Activated CD4-positive, CD25-positive, alpha-beta regulatory T cell treated with anti-CD3 and anti-CD28 coated beads, Interleukin-2, amount 50 U/mL, for 16 hours (primary cell): Measurements from ENCODE around the gene CPA5.
A peak's percentile ranks its signal among the peaks of the same experiment; 100 is the strongest.
"Not testable (repeated sequence)": the region's sequence is repeated elsewhere in the genome, so short reads cannot be mapped to it uniquely, and the experiment has no call there.

ENCODE experiments used
- DNase-seq: peaks from one replicate; pipeline ENCODE4 v3.0.0-alpha.2; 2020; ENCODE audit warnings: low read depth, low spot score

Gene CPA5

DNA sequence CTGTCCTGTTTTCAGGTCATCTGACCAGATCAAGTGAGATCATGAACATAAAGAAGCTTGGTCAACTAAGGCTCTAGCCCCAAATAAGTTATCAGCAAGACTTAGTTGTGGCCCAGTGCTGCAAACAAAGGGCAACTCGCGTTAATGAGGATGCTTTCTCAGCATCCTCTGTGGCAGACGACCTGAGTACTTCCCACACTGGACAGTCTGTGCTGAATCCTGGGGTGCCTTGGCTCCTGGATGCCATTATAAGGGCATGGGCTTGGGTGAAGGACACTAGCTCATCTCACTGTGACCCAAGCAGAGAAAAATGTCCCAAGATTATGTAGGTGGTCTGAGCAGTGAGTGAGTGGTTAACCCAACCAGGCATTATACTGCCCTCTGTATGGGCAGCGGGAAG is 13.9 kb downstream of the CPA5 start:
- no peak for DNase-seq

DNA sequence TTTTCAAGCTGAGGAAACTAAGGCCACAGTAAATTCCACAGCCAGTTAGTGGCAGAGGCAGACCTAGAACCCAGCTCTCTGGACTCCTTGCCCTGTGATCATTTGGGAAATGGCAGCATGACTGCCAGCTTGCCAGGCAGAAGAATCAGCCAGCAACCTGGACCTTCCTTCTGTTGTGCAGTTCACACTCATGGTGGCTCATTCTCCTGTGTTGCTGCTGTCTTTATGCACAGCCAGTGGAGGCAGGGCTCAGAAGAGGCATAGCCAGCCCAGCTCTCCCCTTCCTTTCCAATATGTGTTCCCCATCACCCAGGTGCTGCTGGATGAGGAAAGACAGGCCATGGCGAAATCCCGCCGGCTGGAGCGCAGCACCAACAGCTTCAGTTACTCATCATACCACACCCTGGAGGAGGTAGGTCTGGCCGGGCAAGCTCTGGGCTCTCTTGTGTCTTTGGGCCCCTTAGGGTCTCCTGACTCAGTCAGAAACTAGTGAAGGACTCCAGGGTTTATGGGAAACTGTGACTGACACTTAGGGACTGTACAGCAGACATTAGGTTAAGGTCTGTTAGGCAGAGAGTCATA is 14.8 kb downstream of the CPA5 start:
- no peak for DNase-seq

DNA sequence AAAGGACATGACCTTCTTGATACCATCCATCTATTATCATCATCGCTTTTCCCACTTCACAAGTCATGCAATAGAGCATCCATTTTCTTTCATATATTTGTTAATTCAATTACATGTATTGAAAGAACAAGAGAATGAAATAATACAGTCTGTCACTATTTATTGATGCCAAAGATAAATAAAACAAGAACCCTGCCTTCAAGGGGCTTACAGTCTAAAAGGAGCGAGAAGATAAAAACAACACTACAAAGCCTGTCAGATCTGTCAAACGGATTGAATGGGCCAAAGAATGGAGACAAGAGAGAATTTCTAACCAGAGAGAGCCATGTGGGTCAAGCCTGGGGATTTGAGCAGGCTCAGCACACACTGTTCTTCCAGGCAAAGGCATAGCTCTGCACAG is 15.9 kb downstream of the CPA5 start:
- no peak for DNase-seq

DNA sequence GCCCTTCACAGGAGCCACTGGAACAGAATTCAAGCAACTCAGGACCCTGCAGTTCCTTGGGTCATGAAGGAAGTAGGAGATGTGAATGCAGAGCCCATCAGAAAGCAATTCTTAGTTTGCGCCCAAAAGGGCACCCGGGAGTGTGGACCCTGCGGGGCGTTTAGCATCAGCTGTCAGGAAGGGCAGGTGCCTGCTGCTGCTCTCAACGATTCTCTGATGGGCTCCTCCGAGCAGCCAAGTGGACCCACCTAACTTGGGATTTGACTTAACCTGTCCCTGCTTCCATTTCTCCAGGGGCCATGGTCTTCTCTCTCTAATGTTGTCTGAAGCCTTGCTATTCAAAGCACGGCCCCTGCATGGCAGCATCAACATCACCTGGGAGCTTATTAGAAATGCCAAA is 17.1 kb downstream of the CPA5 start:
- no peak for DNase-seq

DNA sequence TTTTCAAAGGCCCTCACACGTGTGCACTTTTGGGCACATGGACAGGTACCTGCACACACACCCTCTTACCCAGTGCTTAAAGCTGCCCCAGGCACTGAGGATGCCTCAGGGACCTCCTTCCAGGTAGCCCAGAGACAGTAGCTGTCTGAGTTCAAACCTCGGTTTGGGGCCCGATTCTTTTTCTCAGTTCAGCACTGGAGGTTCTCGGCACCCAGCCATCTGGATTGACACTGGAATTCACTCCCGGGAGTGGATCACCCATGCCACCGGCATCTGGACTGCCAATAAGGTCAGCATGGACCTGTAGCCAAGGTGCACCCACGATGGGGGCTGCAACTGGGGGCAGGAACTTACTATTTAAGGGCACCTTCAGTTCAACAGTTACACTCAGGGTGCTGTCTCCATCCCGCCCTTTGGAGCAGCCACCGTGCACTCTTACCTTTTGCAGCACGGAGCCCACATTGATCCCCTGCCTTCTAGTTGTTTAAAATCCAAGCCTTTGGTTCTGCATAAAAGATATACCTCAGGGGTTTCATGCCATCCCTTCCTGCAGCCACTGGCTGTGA is 17.7 kb downstream of the CPA5 start:
- DNase-seq, result no peak

DNA sequence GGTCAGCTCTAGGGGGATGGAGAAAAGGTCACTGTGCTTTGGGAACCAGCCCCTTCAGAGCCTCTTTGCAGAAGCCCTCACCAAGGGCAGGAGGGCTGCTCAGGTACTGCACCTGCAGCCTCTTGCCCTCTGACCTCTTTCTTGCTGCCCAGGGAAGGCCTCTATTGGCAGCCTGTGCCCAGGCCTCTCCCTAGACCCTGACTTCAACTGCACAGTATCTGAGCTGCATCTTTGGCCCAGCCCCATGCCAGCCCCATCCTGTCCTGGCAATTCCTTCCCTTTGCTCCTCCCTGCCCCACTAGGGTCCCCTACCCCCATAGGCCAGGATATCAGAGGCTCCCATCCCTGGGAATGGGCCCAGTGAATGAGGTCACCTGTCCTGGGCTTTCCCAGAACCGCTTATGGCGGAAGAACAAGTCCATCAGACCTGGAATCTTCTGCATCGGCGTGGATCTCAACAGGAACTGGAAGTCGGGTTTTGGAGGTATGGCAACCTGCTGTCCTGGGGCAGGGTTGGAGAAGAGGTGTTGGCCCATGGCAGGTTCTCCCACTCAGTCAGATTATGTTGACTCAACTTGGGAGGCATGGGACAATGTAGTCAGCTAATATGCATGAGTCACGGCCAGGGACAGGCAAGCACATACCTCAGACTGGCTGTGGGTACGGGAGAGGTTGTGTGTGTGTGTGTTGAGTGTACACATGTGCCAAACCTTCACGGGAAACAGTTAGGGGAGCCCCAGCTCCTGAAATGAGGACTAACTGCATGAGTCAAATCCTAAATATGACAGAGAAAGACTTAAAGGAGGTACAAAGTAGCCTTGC is 18.6 kb downstream of the CPA5 start:
- DNase-seq, result no peak

DNA sequence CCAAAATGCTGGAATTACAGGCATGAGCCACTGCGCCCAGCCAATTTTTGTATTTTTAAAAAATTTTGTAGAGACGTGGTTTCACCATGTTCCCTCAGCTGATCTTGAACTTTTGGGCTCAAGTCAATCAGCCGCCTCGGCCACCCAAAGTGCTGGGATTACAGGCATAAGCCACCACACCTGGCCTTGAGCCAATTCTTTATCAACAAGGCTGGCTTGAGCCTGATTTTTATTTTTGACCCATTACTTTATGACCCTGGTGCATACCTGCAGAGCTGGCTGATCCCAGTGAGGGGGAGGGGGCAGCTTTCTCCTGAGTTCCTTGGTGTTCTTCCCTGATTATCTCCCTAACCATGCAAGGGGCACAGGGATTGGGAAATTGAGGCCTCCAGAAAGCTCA is 19.8 kb downstream of the CPA5 start:
- no peak for DNase-seq

DNA sequence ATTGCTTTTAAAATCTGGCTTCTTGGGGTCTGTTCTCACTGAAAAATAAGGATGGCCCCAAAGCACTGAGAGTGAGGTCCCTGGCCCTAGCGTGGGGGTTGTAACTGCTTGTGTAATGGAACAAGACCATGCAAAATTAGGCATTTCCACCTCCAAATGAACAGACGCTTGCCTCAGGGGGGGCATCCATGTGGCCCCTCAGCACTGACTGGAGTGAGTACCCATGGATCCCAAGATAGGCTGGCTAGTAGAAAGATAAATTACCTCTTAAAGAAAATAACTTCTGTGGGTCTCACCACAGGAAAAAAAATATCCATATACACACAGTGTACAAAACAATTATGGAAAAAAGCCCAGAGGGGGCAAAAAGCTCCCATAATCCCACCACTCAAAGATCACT is 20.5 kb downstream of the CPA5 start:
- no peak for DNase-seq

DNA sequence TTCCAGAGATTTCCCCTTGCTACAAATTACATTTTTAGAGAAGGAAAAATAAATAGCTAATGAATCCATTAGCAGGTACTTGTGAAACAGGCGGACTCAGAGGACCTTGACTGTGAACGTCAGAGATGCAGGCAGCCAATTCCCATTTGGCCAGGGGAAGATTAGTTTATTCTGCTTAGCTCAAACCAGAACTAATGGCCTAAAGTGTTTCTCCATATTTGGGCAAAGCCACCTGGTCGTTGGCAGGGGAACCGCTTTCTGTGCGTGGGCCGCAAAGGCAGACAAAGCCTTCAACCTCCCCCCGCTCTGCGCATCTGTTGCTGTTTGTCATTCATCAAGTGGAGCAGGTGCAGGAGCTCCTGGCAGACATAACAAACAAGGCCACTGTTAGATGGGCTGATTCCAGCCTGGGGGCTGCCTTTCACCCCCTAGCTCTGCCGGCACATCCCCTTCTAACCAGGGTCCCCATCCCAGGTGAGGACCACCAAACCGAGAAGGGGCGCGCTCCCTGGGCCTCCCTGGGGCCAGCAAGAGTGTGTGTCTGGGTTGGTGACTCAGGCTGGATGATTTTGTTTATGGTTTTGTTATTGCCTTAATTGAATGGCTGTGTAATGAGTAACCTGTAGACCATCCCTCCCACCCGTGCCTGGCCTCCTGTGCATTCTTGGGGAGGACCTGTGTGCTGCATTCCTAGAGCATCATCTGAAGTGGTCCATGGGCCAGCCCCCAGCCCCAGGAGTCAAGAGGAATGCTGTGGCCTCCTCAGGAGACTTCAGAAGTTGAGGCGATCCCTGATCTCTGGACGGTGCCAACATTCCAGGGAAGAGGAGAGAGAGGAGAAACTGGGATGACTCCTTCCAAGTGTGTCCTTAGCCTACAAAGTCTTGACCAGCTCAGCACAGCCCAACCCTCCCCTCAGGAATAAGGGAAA is 21.2 kb downstream of the CPA5 start:
- DNase-seq, result no peak

DNA sequence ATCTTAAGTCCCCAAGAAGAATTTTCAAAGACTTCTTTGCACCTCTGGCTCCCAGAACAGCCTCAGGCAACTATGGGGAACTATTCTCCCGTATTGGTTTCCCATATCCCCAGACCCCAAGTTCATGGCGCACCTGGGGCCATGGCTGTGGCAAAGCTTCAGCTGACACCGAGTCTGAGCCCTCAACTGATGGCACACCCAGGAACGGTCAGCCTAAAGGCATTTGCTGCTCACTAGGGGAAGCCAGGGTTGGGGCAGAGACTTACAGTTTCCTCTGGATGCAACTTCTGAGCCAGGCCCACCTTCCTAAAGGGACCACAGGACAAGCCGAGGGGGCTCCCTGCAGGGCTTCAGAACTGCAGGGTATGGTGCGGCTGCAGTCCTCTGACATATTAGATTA is 21.9 kb downstream of the CPA5 start:
- DNase-seq, result no peak

DNA sequence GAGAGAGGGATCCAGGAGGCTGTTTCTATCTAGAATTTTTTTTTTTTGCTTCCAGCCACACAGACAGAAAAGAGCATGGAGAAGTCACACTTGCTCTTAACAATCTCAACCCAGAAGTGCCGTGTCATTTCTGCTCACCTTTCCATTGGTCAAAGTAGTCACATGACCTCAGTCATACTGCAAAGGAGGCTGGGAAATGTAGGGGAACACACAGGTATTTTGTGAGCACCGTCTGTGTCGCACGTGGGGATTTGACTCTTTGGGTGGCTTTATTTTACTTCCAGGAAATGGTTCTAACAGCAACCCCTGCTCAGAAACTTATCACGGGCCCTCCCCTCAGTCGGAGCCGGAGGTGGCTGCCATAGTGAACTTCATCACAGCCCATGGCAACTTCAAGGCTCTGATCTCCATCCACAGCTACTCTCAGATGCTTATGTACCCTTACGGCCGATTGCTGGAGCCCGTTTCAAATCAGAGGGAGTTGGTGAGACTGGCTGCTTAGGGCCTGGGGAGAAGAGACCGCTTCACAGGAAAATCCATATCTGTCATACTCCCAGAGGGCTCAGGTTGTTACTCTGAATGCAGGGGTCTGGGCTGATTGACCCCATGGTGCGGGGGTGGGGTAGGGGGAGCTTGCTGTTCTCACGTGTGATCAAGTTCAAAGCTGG is 22.6 kb downstream of the CPA5 start:
- DNase-seq, result peak; percentile 15

DNA sequence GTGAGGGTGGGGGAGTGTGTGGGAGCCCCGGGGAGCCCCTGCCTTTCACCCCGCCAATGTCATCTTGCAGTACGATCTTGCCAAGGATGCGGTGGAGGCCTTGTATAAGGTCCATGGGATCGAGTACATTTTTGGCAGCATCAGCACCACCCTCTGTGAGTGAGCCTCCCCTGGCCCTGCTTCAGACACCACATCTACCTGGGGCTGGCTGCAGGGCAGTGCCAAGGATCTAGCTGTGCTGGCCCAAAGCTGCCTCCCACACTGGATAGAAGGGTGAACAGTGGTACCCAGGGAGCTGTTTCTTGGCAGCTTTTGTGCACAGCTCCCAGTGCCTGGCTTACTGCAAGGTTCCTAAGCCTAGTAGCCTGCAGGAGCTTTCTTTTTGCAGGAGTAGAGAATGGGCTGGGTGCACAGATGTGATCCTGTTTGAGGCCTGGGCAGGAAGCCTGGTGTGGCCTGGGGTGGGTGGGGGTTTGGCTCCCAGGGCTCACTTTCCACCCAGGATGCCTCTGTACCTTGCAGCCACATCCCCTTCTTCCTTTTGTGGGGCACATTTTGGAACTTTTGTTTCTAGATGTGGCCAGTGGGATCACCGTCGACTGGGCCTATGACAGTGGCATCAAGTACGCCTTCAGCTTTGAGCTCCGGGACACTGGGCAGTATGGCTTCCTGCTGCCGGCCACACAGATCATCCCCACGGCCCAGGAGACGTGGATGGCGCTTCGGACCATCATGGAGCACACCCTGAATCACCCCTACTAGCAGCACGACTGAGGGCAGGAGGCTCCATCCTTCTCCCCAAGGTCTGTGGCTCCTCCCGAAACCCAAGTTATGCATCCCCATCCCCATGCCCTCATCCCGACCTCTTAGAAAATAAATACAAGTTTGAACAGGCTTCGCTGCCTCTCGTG is 23.5 kb downstream of the CPA5 start:
- no peak for DNase-seq

DNA sequence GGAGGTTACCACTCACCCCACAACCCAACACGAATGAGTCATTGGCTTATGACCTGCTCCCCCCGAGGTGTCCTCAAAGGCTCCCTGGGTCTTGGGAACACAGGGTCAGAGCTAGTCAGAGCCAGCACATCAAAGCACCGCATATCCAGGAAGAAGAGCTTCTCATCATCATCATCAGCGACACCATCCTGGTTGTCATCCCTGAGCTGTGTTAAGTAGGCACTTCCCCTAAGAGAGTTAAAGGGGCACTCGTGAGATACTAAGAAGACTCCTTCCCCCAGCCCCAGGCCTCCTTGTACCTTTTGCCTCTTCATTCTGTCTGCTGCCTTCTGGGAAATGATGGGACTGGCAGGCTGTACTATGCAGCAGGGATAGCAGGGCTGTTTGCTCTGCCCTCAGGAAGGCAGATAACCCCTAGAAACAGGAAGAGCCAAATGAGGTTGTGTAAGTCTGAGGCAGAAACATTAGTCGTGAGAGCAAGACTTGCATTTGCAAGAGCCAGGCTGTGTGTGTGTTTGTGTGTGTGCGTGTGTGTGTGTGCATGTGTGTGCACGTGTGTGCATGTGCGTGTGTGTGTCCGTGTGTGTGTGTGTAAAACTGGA is 24.6 kb downstream of the CPA5 start:
- DNase-seq, result no peak

DNA sequence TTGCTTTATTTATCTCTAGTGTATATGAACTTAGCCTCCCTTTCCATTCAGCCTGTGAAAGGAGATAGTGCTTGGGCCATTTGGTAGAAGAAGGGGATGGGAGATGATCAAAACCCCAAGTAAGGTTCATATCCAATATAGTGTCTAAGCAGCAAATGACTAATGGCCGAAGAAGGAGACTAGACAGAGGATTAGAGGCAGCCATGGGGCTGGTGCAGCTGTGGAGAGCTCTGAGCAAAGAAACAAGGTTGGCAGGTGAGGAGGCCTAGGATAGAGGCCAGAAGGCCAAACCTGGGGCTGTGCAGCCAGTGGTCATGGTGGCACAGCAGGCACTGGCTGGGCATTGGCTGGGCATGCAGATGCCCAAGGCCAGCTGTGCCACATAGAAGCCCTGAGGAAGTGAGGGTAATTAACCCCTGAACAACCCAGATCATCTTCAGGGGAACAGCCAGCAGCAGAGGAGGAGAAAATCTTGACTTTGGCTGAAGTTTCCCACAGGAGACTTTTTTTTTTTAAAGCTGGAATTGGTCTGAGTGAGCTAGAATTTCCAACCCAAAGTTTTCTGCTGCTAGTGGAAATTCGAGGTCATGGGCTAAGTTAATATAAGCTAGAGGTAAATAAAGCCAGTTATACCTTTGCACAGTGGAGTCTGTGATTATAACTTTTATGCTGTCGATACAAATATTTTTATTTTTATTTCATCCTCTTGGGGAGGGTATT is 25.4 kb downstream of the CPA5 start:
- DNase-seq, result no peak

DNA sequence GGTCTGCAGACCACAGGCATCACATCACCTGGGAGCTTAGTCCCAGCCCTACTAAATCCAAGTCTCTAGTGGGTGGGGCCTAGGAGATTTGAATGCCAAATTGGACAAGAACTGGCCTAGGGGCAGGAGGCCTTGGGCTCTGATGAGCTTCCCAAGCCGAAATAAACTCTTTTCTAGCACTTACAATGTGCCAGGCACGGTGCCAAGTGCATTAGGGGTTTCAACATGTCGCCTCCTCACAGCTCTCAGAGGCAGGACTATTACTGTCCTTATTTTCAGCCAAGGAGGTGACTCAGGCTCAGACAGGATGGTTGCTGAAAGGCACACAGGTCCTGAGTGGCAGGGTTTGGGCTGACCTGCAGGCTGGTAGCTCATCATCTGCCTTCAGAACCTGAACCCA is 26.4 kb downstream of the CPA5 start:
- no peak for DNase-seq

DNA sequence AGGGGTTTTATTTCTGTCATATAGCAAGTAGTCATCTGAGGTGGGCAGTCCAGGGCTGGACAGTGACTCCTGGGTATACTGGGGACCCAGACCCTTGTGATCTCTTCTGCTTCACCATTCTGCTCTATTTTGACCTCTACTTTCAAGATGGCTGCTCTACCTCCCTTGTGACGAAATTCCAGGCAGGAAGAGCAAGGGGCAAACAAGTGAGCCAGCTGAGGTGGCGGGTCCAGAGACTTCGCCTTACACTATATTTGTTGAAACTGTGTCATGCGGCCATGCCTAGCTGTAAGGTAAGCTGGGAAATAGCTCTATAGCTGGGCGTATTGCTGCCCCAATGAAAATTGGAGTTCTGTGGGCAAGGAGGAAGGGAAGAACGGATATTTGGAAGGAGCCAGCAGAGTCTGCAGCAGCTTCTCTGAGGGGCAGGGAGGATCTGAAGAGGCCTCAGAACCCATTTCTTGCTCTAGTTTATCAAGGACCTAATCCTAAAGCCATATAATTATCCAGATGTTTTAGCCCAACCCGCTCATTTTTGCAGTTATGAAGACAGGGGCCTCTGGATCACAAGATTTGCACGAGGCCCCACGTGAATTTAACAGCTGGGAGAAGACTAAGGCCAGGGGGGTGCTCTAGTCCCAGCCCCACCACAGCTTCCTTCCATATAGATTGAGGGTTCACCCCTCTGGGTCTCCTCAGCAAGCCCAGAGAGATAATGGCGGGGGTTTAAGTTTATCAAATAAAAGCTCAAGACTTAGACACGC is 28.0 kb downstream of the CPA5 start:
- no peak for DNase-seq

DNA sequence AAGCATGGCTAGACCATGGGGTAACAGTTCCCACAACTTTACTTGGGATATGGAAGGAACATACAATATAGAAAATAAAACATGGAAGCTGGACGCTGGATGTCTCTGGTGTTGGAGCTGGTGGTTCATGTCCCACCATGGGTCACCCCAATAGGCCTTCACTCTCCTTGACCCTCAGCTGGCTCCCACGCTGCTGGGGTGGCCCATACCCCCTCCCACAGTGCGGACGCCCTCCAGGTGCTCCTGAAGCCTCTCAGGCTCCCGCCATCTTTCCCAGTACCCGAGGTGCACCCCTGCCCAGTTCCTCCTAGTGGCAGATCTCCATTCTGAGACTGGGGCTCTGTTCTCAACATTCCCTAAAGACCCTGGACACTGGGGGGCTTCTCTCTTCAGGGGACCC is 29.9 kb downstream of the CPA5 start:
- no peak for DNase-seq

DNA sequence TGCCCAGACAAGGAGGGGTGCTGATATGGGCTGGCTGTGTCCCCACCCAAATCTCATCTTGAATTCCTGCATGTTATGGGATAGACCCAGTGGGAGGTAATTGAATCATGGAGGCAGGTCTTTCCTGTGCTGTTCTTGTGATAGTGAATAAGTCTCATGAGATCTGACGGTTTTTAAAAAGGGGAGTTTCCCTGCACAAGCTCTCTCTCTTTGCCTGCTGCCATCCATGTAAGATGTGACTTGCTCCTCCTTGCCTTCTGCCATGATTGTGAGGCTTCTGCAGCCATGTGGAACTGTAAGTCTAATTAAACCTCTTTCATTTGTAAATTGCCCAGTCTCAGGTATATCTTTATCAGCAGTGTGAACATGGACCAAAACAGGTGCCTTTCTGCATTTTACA is 31.8 kb downstream of the CPA5 start:
- not testable (repeated sequence) for DNase-seq

DNA sequence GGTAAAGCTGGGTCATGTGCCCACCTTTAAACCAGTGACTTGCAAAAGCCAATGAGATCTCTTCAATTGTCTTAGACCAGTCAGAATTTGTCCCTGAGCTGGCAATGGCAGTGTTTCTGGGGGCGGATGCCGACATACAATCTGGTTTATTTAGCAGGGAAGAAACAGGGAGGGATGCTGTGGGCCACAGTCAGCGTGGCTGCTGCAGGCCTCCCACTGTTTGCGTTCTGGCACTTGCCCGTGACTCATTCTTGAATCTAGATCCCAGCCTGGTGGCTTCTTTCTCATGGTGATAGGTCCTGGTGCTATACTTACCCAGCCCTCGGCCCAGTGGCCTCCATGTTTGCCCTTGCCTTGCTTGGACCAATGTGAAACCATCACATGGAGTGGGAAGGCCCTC is 32.6 kb downstream of the CPA5 start:
- no peak for DNase-seq
